HG03280 (cell line): ENCODE data around the gene PHF2.

Source experiments
- ATAC-seq: cut with Tn5 transposase; IDR thresholded peaks from one replicate; pipeline ENCODE4 v1.9.1; 2021; ENCODE audit warnings: mild to moderate bottlenecking, moderate library complexity; ENCODE audit not compliant: unreplicated experiment

The PHF2 gene

GRCh38 chr9:93648181-93648580 lies 71.8 kb downstream of the PHF2 start:
- ATAC-seq = no peak

GRCh38 chr9:93648836-93649235 lies 72.5 kb downstream of the PHF2 start:
- no peak for ATAC-seq

GRCh38 chr9:93649610-93650261 lies 73.4 kb downstream of the PHF2 start:
- no peak for ATAC-seq

- ATAC-seq = no peak
Measured at GRCh38 chr9:93650448-93650847, 74.1 kb downstream of the PHF2 start.

- ATAC-seq = no peak
Measured at GRCh38 chr9:93651521-93651950, 75.2 kb downstream of the PHF2 start.

- ATAC-seq = no peak
Measured at GRCh38 chr9:93652604-93653592, 76.5 kb downstream of the PHF2 start.

- ATAC-seq = no peak
Measured at GRCh38 chr9:93653760-93654159, 77.4 kb downstream of the PHF2 start.

GRCh38 chr9:93654351-93654961 lies 78.1 kb downstream of the PHF2 start:
- ATAC-seq = no peak

- no peak for ATAC-seq
Measured at GRCh38 chr9:93655621-93656425, 79.4 kb downstream of the PHF2 start.

- ATAC-seq = no peak
Measured at GRCh38 chr9:93656426-93657239, 80.2 kb downstream of the PHF2 start.

GRCh38 chr9:93657331-93658111 lies 81.1 kb downstream of the PHF2 start:
- no peak for ATAC-seq

GRCh38 chr9:93658184-93658925 lies 82.0 kb downstream of the PHF2 start:
- ATAC-seq = no peak

- ATAC-seq = no peak
Measured at GRCh38 chr9:93659044-93659836, 82.9 kb downstream of the PHF2 start.

GRCh38 chr9:93659837-93660177 lies 83.4 kb downstream of the PHF2 start:
- no peak for ATAC-seq

- ATAC-seq = no peak
Measured at GRCh38 chr9:93660352-93661046, 84.1 kb downstream of the PHF2 start.

- no peak for ATAC-seq
Measured at GRCh38 chr9:93661591-93661990, 85.2 kb downstream of the PHF2 start.

- ATAC-seq = no peak
Measured at GRCh38 chr9:93662016-93662638, 85.7 kb downstream of the PHF2 start.
